ENCODE measurements around the gene ASCC1.
A peak's percentile ranks its signal among the peaks of the same experiment; 100 is the strongest.
"Not testable (repeated sequence)": the region's sequence is repeated elsewhere in the genome, so short reads cannot be mapped to it uniquely, and the experiment has no call there.

The ASCC1 gene

GRCh38 chr10:72248468-72249151, 32.5 kb upstream of the ASCC1 start:
- peak; percentile 79 for DNase-seq

DNA sequence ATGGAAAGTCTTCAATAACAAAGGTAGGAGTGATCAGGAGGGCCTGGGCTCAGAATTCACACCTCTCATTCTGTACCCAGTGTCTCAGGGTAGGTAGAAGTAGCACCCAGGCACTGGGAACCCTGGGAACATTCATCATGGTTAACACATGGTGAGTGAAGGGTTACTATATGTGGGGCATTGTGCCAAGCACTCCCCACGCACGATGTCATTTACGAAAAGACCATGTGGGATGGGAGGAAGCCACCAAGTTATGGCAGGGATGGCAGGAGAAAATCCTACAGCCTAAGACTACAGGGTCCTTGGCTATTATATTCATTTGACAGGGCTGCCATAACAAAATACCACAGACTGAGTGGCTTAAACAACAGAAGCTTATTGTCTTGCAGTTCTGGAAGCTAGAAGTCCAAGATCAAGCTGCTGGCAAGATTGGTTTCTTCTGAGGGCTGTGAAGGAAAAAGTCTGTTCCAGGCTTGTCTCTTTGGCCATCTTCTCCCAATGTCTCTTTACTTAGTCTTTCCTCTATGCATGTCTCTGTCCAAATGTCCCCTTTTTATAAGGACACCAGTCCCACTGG, 30.0 kb upstream of the ASCC1 start:
- no peak for DNase-seq

GRCh38 chr10:72244573-72245038, 28.5 kb upstream of the ASCC1 start:
- no peak for DNase-seq

DNA sequence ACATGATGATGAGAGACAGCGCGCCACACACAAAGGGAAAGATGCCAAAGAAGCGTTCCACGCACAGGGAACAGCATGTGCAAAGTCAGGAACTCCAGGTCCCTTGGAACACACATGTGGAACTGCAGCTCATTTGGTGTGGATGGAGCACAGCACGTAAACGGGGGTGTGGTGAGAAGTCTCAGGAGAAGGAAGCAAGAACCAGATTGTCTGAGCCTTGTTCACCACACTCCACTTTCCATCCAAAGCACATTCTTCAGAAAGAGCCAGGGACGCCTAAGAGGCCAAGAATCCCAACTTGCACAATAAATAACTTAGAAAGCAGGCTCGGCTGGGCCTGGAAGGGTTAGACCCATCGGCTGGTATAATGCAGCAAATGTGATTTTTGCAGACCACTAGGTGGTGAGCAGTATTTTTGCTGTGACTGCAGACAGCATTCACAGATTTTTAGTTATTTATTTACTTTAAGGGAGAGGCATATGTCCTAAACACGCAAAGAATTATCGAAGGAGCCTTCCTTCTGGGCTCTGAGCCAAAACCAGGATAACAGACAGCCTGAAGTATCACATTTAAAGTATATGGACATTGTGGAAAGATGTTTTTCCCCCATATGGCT, 27.9 kb upstream of the ASCC1 start:
- no peak for DNase-seq

- DNase-seq, result peak; percentile 37
Observed at GRCh38 chr10:72242675-72243074, 26.6 kb upstream of the ASCC1 start.

DNA sequence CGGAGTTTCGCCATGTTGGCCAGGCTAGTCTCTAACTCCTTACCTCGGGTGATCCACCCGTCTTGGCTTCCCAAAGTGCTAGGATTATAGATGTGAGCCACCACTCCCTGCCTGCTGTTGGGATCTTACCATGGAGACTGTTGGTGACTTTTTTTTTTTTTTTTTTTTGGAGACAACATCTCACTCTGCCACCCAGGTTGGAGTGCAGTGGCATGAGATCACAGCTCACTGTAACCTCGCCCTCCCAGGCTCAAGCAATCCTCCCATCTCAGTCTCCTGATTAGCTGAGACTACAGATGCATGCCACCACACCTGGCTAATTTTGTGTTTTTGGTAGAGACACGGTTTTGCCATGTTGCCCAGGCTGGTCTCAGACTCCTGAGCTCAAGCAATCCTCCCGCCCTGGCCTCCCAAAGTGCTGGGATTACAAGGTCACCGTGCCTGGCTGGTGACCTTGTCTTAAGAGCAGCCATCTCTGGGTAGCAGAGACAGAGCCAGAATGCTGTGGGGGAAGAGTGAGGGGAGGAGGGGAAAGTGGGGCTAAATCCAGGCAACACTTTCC, 25.7 kb upstream of the ASCC1 start:
- DNase-seq, result no peak

DNA sequence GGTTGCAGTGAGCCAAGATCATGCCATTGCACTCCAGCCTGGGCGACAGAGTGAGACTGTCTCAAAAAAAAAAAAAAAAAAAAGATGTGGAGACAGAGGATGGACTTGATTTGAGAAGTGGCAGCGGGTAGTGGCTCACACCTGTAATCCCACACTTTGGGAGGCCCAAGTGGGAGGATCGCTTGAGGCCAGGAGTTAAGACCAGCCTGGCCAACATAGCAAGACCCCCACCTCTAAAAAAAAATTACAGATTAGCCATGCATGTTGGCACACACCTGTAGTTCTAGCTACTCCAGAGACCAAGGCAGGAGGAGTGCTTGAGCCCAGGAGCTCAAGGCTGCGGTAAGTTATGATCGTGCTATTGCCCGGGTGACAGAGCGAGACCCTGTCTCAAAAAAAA, 24.3 kb upstream of the ASCC1 start:
- no peak for DNase-seq

- no peak for DNase-seq
Observed at GRCh38 chr10:72239409-72239808, 23.3 kb upstream of the ASCC1 start.

DNA sequence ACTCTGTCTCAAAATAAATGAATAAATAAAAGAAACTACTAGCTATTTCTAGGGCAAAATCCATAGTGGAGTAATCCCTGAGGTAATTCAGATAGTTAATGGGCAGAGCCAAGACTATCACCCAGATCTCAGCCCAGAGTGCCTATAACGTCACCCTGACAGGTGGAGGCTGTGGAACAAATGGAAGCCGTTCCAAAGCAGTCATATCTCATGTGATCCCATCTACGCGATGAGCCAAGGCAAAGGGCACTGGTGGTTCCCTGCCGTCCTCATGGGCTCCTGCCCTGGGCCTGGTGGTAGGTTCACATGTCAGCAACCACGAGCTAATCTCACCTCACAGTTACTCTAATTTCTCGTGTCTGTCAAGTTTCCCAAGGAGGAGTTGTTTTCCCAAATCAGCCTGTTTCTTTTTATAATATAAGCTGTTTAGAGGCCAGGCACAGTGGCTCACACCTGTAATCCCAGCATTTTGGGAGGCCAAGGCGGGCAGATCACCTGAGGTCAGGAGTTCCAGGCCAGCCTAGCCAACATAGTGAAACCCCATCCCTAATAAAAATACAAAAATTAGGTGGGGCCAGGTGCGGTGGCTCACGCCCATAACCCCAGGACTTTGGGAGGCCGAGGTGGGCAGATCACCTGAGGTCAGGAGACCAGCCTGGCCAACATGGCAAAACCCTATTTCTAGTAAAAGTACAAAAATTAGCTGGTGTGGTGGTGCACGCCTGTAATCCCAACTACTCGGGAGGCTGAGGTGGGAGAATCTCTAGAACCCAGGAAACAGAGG, 22.5 kb upstream of the ASCC1 start:
- no peak for DNase-seq

GRCh38 chr10:72235544-72236279, 19.6 kb upstream of the ASCC1 start:
- DNase-seq, result no peak

DNA sequence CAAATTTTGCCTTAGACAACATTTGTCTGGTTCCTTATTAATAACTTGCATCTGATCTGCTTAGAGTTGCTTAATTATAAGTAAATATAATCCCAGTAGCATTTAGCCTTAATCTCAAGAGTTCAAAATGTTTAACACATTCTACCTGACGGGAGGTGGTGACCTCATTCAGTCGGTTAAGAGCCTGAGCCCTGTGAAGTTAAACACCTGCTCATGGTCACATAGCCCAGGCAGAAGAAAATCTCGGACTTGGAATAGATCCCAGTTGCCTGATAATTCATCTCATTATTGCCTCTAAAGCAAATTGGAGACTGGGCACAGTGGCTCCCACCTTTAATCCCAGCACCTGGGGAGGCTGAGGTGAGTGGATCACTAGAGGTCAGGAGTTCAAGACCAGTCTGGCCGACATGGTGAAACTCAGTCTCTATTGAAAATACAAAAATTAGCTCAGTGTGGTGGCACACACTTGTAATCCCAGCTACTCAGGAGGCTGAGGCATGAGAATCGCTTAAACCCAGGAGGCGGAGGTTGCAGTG, 18.6 kb upstream of the ASCC1 start:
- no peak for DNase-seq

- no peak for DNase-seq
Observed at GRCh38 chr10:72233621-72234020, 17.5 kb upstream of the ASCC1 start.

DNA sequence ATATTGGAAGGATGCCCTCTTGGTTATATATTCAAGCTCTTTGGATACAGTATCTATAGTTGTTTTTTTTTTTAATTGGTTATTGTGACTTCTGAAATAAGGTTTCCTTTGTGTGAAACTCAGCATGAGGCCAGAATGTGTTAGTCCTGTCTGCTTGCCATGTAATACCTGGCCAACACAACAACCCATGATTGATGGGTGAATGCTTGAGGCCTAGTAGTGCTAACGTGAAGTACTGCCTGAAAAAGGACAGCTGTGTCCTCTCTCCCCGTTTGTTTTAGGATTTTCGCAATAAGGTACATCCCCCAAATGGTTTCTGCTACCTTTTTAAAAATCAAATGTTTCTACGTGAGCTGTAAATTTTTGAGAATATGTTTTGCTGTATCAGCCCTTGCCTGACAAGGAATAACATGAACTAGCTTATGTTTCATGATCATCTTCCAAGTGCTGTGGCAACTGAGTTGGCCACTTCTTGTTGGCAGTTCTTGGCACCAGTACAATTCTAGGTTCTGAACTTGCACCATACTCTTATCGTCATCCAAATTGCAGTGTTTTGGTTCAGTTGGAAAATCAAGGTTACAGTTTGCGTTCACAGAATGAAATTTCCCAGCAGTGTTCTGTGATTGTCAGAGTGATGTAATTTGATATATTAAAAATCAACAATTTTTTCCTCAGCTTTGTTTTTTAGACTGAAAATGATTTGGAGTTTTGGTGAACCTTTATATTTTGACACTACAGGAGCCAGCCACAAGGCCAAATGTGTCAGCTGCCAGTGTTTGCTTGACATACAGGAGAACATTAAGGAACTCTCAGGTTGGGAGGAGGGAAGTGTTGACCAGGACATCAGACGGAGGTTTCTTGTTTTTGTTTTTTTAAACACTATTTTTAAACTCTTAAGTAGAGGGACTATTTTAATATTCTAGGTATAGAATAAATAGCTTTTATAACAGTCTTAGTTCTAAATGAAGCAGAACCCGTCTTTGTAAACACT, 13.5 kb upstream of the ASCC1 start:
- no peak for DNase-seq

- DNase-seq, result no peak
Observed at GRCh38 chr10:72228318-72228751, 12.3 kb upstream of the ASCC1 start.

DNA sequence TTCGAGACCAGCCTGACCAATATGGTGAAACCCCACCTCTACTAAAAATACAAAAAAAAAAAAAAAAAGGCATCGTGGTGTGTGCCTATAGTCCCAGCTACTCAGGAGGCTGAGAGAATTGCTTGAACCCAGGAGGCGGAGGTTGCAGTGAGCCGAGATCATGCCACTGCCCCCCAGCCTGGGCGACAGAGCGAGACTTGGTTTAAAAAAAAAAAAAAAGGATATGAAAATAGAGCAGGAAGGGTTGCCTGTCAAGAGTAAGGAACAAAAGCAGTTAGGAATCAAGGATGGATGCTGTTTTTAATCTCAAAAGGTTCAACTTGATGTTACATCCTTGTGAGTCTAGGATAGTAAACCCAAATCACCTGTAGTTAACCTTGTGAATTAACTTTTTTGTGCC, 11.8 kb upstream of the ASCC1 start:
- no peak for DNase-seq

GRCh38 chr10:72226418-72227027, 10.4 kb upstream of the ASCC1 start:
- DNase-seq, result no peak

DNA sequence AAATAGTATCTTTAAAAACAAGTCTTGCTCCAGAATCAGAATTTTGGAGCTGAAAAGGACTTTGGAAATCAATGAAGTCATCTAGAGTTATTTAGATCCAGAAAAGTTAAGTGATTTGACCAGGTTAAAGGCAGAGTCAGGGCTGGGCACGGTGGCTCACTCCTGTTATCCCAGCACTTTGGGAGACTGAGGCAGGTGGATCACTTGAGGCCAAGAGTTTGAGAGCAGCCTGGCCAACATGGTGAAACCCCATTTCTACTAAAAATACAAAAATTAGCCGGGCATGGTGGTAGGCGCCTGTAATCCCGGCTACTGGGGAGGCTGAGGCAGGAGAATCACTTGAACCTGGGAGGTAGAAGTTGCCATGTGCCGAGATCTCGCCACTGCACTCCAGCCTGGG, 8.1 kb upstream of the ASCC1 start:
- DNase-seq, result not testable (repeated sequence)

- DNase-seq, result peak; percentile 44
Observed at GRCh38 chr10:72223743-72224101, 7.6 kb upstream of the ASCC1 start.

DNA sequence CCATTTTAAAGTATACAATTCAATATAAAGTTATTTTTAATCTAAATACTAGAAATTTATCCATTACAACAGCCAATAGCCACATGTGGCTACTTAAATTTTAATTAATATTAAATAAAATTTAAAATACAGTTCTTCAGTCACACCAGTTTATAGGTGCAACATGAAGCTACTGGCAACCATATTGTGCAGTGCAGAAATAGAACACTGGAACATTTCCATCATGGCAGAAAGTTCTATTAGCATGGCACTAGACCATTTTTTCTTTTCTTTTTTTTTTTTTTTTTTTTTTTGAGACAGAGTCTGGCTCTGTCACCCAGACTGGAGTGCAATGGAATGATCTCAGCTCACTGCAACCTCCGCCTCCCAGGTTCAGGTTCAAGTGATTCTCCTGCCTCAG, 5.2 kb upstream of the ASCC1 start:
- DNase-seq, result no peak

GRCh38 chr10:72220637-72221036, 4.6 kb upstream of the ASCC1 start:
- DNase-seq, result no peak
